MM.1S (cell line): ENCODE data around the gene GALNT8.
"Not testable (repeated sequence)": the region's sequence is repeated elsewhere in the genome, so short reads cannot be mapped to it uniquely, and the experiment has no call there.

ENCODE experiments used
- DNase-seq: peaks from one replicate; pipeline ENCODE4 v3.0.0-alpha.2; 2015
- H2AFZ ChIP-seq: fragments of 300-600 bp; sonication (generic); 2 replicates; pipeline ENCODE4 v1.6.0; 2016; ENCODE audit warnings: antibody characterized with exemption, low read length
- H3F3A ChIP-seq: fragments of 300-600 bp; sonication (generic); 2 replicates; pipeline ENCODE4 v1.6.1; 2016; ENCODE audit warnings: mild to moderate bottlenecking, antibody characterized with exemption, low read length, moderate library complexity, mixed read lengths; ENCODE audit not compliant: insufficient read depth
- H3K27ac ChIP-seq: fragments of 300-600 bp; sonication (generic); 2 replicates; pipeline ENCODE4 v1.5.1; 2016; ENCODE audit warnings: mild to moderate bottlenecking, low read length
- H3K27me3 ChIP-seq: fragments of 300-600 bp; sonication (generic); replicated peaks from 2 replicates; pipeline ENCODE4 v1.6.0; 2016; ENCODE audit warnings: low read length; ENCODE audit not compliant: insufficient read depth
- H3K36me3 ChIP-seq: fragments of 300-600 bp; sonication (generic); replicated peaks from 2 replicates; pipeline ENCODE4 v1.6.1; 2016; ENCODE audit warnings: mild to moderate bottlenecking, low read length, mixed read lengths; ENCODE audit not compliant: insufficient read depth
- H3K4me1 ChIP-seq: fragments of 300-600 bp; sonication (generic); 2 replicates; pipeline ENCODE4 v1.6.1; 2016; ENCODE audit warnings: low read length, mixed read lengths
- H3K4me2 ChIP-seq: fragments of 300-600 bp; sonication (generic); 2 replicates; pipeline ENCODE4 v1.6.0; 2016; ENCODE audit warnings: low read depth, low read length
- H3K4me3 ChIP-seq: fragments of 300-600 bp; sonication (generic); 2 replicates; pipeline ENCODE4 v1.5.1; 2016; ENCODE audit warnings: low read length, mixed read lengths
- H3K79me2 ChIP-seq: fragments of 300-600 bp; sonication (generic); 2 replicates; pipeline ENCODE4 v1.6.1; 2016; ENCODE audit warnings: mixed run types, low read length, mixed read lengths
- H3K9ac ChIP-seq: fragments of 300-600 bp; sonication (generic); 2 replicates; pipeline ENCODE4 v1.6.1; 2016; ENCODE audit warnings: low read length, mixed read lengths
- H3K9me2 ChIP-seq: fragments of 300-600 bp; sonication (generic); replicated peaks from 2 replicates; pipeline ENCODE4 v1.6.1; 2016; ENCODE audit warnings: mild to moderate bottlenecking, low read length, mixed read lengths; ENCODE audit not compliant: insufficient read depth
- H3K9me3 ChIP-seq: fragments of 300-600 bp; sonication (generic); replicated peaks from 2 replicates; pipeline ENCODE4 v1.6.1; 2016; ENCODE audit warnings: mild to moderate bottlenecking, low read length, mixed read lengths; ENCODE audit not compliant: insufficient read depth
- H4K20me1 ChIP-seq: fragments of 300-600 bp; sonication (generic); 2 replicates; pipeline ENCODE4 v1.6.1; 2016; ENCODE audit warnings: mild to moderate bottlenecking, low read length, moderate library complexity, mixed read lengths; ENCODE audit not compliant: insufficient read depth
- CTCF ChIP-seq: fragments of 300-600 bp; sonication (generic); IDR thresholded peaks from 2 replicates; pipeline ENCODE4 v1.5.1; 2016; ENCODE audit warnings: antibody characterized with exemption, low read length, mixed read lengths
- EZH2 ChIP-seq: fragments of 300-600 bp; sonication (generic); optimal IDR thresholded peaks from 2 replicates; pipeline ENCODE3; 2017; ENCODE audit warnings: low read depth, mild to moderate bottlenecking, antibody characterized with exemption, low read length, mixed read lengths
- EZH2phosphoT487 ChIP-seq: fragments of 300-600 bp; sonication (generic); IDR thresholded peaks from 2 replicates; pipeline ENCODE4 v1.6.1; 2018; ENCODE audit warnings: antibody characterized with exemption, low read length

GALNT8 gene

DNA sequence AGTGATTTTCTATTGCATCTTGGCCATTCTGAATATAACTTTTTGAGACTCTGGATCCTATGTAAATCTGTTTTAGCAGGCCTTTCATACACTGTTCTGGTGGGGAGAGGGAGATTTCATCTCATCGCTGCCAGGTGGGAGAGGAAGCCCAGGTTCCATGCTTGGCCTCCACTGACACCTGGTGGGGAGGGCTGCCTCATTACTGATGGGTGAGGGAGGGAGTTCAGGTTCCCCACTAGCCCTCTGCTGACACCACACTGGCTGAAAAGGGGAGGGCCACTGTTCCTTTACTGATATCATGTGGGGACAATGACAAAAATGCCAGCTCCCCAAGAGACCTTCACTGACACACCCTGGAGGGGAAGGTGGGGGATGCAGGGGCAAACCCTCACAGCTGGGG, 2.4 kb upstream of the GALNT8 start:
- Histone ChIP-seq H3K27me3 (no peaks in the 10 kb centered on the region), H3K4me1 (no peaks in the 10 kb centered on the region), H3K9me2 (no peaks in the 10 kb centered on the region), H3K4me3 (no peak overlapping the region), H3F3A (no peaks in the 10 kb centered on the region), H3K4me2 (no peak overlapping the region), H3K27ac (no peak overlapping the region), H3K9me3 (no peaks in the 10 kb centered on the region), H3K36me3 (no peaks in the 10 kb centered on the region), H3K79me2 (no peaks in the 10 kb centered on the region), H3K9ac (no peak overlapping the region), H4K20me1 (no peaks in the 10 kb centered on the region), H2AFZ (no peak overlapping the region)
- no peak for TF ChIP-seq CTCF
- TF ChIP-seq EZH2, result no peak
- no peak for TF ChIP-seq EZH2phosphoT487
- no peak for DNase-seq

GRCh38 chr12:4720637-4720995, 416 bp downstream of the GALNT8 start:
- Histone ChIP-seq H4K20me1 (no peaks in the 10 kb centered on the region), H3K4me3 (no peak overlapping the region), H3F3A (no peaks in the 10 kb centered on the region), H3K79me2 (no peaks in the 10 kb centered on the region), H3K27ac (no peak overlapping the region), H3K4me2 (no peak overlapping the region), H3K36me3 (no peaks in the 10 kb centered on the region), H3K27me3 (no peaks in the 10 kb centered on the region), H2AFZ (no peak overlapping the region), H3K9me2 (no peaks in the 10 kb centered on the region), H3K4me1 (no peaks in the 10 kb centered on the region), H3K9ac (no peak overlapping the region), H3K9me3 (no peaks in the 10 kb centered on the region)
- no peak for DNase-seq
- TF ChIP-seq EZH2 (no peak), CTCF (no peak), EZH2phosphoT487 (no peak)

DNA sequence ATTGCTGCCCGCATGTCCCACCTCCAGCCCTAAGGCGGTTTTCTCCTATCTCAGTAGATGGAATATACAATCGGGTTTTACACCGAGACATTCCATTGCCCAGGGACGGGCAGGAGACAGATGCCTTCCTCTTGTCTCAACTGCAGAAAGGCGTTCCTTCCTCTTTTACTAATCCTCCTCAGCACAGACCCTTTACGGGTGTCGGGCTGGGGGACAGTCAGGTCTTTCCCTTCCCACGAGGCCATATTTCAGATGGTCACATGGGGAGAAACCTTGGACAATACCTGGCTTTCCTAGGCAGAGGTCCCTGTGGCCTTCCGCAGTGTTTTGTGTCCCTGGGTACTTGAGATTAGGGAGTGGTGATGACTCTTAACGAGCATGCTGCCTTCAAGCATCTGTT, 1.4 kb downstream of the GALNT8 start:
- H3K9me2 ChIP-seq, H3K36me3 ChIP-seq, H3K9me3 ChIP-seq, H3F3A ChIP-seq, H3K27me3 ChIP-seq, H3K9ac ChIP-seq, H3K4me3 ChIP-seq, H3K79me2 ChIP-seq, H2AFZ ChIP-seq, H3K27ac ChIP-seq, H3K4me1 ChIP-seq, H4K20me1 ChIP-seq, DNase-seq, H3K4me2 ChIP-seq: not testable (repeated sequence)

- H3K9me2 ChIP-seq, result no peaks in the 10 kb centered on the region
- no peaks in the 10 kb centered on the region for H3F3A ChIP-seq
- H3K4me1 ChIP-seq, result no peaks in the 10 kb centered on the region
- H3K9ac ChIP-seq, result no peak overlapping the region
- H3K27ac ChIP-seq, result no peak overlapping the region
- no peak overlapping the region for H3K4me3 ChIP-seq
- no peaks in the 10 kb centered on the region for H3K27me3 ChIP-seq
- no peaks in the 10 kb centered on the region for H3K79me2 ChIP-seq
- H3K36me3 ChIP-seq, result no peaks in the 10 kb centered on the region
- no peak for DNase-seq
- no peak for TF ChIP-seq CTCF
- TF ChIP-seq EZH2, result no peak
- no peak for TF ChIP-seq EZH2phosphoT487
- H3K9me3 ChIP-seq, result no peaks in the 10 kb centered on the region
- no peaks in the 10 kb centered on the region for H4K20me1 ChIP-seq
- no peak overlapping the region for H3K4me2 ChIP-seq
- no peak overlapping the region for H2AFZ ChIP-seq
These were observed 3.0 kb downstream of the GALNT8 start for GRCh38 chr12:4723226-4723625.
